Sigmoid colon (tissue), 4 donors: ENCODE measurements around the gene MAGOH.

ENCODE experiments used
- POLR2A ChIP-seq, 2 donors: fragments of 450-650 bp; IDR thresholded peaks; one replicate each; pipeline ENCODE4 v1.6.1; 2016; ENCODE audit warnings: antibody characterized with exemption in 2 of 2, mild to moderate bottlenecking in 2 of 2, moderate library complexity in 2 of 2
- POLR2AphosphoS5 ChIP-seq, 4 donors: sonication (generic); formaldehyde crosslinking; IDR thresholded peaks; one replicate each; pipeline ENCODE4 v1.6.1; 2017; ENCODE audit warnings: antibody characterized with exemption in 4 of 4
- TF ChIP-seq, protein P1 (sequence below), 4 experiments: fragments of 450-650 bp in 3 of 4; fragments of 200-600 bp in 1 of 4; IDR thresholded peaks; one replicate each; pipeline ENCODE4 v1.5.1; 2016 to 2019; ENCODE audit warnings: antibody characterized with exemption in 4 of 4, mild to moderate bottlenecking in 3 of 4, moderate library complexity in 2 of 4

DNA sequence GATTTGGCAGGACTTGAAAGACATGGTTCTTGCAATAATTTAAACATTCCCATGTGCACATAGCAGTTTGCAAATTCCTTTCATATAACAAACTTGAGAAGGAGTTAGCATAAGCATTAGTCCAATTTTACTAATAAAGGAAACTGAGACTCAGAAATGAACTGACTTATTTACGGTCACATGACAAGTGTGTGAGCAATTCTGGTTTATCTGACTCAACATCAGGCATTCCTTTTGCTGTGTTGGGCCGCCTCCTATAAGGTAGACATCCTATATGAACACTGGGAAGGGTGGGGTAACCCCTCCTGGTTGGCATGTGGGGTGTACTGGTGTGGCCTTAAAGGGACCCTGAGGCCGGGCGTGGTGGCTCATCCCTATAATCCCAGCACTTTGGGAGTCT, 50.2 kb downstream of the MAGOH start:
- TF ChIP-seq, protein P1, sequence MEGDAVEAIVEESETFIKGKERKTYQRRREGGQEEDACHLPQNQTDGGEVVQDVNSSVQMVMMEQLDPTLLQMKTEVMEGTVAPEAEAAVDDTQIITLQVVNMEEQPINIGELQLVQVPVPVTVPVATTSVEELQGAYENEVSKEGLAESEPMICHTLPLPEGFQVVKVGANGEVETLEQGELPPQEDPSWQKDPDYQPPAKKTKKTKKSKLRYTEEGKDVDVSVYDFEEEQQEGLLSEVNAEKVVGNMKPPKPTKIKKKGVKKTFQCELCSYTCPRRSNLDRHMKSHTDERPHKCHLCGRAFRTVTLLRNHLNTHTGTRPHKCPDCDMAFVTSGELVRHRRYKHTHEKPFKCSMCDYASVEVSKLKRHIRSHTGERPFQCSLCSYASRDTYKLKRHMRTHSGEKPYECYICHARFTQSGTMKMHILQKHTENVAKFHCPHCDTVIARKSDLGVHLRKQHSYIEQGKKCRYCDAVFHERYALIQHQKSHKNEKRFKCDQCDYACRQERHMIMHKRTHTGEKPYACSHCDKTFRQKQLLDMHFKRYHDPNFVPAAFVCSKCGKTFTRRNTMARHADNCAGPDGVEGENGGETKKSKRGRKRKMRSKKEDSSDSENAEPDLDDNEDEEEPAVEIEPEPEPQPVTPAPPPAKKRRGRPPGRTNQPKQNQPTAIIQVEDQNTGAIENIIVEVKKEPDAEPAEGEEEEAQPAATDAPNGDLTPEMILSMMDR (IDR thresholded peaks at IDR 0.05): no peak
- TF ChIP-seq POLR2A (IDR thresholded peaks at IDR 0.05) (no peak), POLR2AphosphoS5 (IDR thresholded peaks at IDR 0.05) (no peak)
